HepG2 (cell line): ENCODE results near the gene ARFGEF3.

ENCODE experiments used
- CBX1 ChIP-seq: IDR thresholded peaks from one replicate; pipeline ENCODE4 v1.6.1; 2016; ENCODE audit warnings: antibody characterized with exemption, low read depth
- EP300 ChIP-seq, 3 experiments: sonication (generic) in 1 of 3; formaldehyde crosslinking in 1 of 3; IDR thresholded peaks; 2 replicates each; pipeline versions ENCODE4 v1.5.1 to v1.6.1; 2011 to 2020; ENCODE audit warnings: low read depth in 2 of 3, low read length in 2 of 3, borderline replicate concordance in 1 of 3, improper control_type of control experiment in 1 of 3, mild to moderate bottlenecking in 1 of 3, missing genetic modification reagents in 1 of 3, moderate library complexity in 1 of 3
- HMG20B ChIP-seq: conservative IDR thresholded peaks from 2 replicates; pipeline ENCODE4 v1.6.1; 2016; ENCODE audit warnings: missing genetic modification reagents, missing compliant biosample characterization
- NR2F6 ChIP-seq, 2 experiments: IDR thresholded peaks; 2 replicates each; pipeline ENCODE4 v1.6.1; 2016; ENCODE audit warnings: antibody characterized with exemption in 1 of 2, mild to moderate bottlenecking in 1 of 2
- SMC3 ChIP-seq: IDR thresholded peaks from 2 replicates; pipeline ENCODE4 v1.6.1; 2011; ENCODE audit warnings: low read length, improper control_type of control experiment
- SRSF1 ChIP-seq: fragments of 200-400 bp; formaldehyde crosslinking; optimal IDR thresholded peaks from 2 replicates; pipeline ENCODE3; 2017; ENCODE audit warnings: mild to moderate bottlenecking, low read depth, low read length, moderate library complexity
- TCF7 ChIP-seq: sonication (generic); IDR thresholded peaks from 2 replicates; pipeline ENCODE4 v1.6.1; 2016; ENCODE audit warnings: antibody characterized with exemption, low read depth
- ZNF263 ChIP-seq: sonication (generic); formaldehyde crosslinking; IDR thresholded peaks from 2 replicates; pipeline ENCODE4 v1.4.0; 2020; ENCODE audit warnings: missing genetic modification reagents
- ZNF431 ChIP-seq: sonication (generic); formaldehyde crosslinking; IDR thresholded peaks from 2 replicates; pipeline ENCODE4 v1.9.0; 2022; ENCODE audit warnings: missing genetic modification reagents, low read depth, mild to moderate bottlenecking, borderline replicate concordance
- TF ChIP-seq, protein P1 (sequence below): sonication (generic); formaldehyde crosslinking; IDR thresholded peaks from 2 replicates; pipeline ENCODE4 v1.4.0; 2020; ENCODE audit warnings: missing genetic modification reagents
- TF ChIP-seq, protein P2 (sequence below): sonication (generic); formaldehyde crosslinking; IDR thresholded peaks from 2 replicates; pipeline ENCODE4 v1.5.0; 2020; ENCODE audit warnings: mild to moderate bottlenecking, missing genetic modification reagents, moderate library complexity
- TF ChIP-seq, protein P3 (sequence below): sonication (generic); formaldehyde crosslinking; IDR thresholded peaks from 2 replicates; pipeline ENCODE4 v1.9.0; 2021; ENCODE audit warnings: mild to moderate bottlenecking, missing genetic modification reagents
- TF ChIP-seq, protein P4 (sequence below): sonication (generic); formaldehyde crosslinking; IDR thresholded peaks from 2 replicates; pipeline ENCODE4 v1.5.0; 2020; ENCODE audit warnings: missing genetic modification reagents, mild to moderate bottlenecking, borderline replicate concordance
- TF ChIP-seq, protein P5 (sequence below): sonication (generic); formaldehyde crosslinking; IDR thresholded peaks from 2 replicates; pipeline ENCODE4 v1.9.0; 2021; ENCODE audit warnings: missing genetic modification reagents, borderline replicate concordance

DNA sequence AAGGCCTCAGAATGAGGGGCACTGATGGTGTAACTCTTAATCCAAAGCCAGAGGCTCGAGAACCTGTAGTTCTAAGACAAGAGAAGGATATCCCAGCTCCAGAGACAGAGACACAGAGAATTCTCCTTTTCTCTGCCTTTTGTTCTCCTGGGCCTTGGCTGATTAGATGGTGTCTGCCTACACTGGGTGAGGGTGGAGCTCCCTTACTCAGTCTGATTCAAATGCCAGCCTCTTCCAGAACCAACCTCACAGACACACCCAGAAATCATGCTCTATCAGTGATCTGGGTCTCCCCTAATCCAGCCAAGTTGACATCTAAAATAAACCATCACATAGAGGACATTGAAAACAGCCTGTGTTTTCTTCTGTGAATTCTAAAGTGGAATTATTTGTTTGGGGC, 148.0 kb downstream of the ARFGEF3 start:
- TF ChIP-seq TCF7: no peak
- TF ChIP-seq, protein P1, sequence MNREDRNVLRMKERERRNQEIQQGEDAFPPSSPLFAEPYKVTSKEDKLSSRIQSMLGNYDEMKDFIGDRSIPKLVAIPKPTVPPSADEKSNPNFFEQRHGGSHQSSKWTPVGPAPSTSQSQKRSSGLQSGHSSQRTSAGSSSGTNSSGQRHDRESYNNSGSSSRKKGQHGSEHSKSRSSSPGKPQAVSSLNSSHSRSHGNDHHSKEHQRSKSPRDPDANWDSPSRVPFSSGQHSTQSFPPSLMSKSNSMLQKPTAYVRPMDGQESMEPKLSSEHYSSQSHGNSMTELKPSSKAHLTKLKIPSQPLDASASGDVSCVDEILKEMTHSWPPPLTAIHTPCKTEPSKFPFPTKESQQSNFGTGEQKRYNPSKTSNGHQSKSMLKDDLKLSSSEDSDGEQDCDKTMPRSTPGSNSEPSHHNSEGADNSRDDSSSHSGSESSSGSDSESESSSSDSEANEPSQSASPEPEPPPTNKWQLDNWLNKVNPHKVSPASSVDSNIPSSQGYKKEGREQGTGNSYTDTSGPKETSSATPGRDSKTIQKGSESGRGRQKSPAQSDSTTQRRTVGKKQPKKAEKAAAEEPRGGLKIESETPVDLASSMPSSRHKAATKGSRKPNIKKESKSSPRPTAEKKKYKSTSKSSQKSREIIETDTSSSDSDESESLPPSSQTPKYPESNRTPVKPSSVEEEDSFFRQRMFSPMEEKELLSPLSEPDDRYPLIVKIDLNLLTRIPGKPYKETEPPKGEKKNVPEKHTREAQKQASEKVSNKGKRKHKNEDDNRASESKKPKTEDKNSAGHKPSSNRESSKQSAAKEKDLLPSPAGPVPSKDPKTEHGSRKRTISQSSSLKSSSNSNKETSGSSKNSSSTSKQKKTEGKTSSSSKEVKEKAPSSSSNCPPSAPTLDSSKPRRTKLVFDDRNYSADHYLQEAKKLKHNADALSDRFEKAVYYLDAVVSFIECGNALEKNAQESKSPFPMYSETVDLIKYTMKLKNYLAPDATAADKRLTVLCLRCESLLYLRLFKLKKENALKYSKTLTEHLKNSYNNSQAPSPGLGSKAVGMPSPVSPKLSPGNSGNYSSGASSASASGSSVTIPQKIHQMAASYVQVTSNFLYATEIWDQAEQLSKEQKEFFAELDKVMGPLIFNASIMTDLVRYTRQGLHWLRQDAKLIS (CRISPR knock-in tag): no peak
- TF ChIP-seq, protein P2, sequence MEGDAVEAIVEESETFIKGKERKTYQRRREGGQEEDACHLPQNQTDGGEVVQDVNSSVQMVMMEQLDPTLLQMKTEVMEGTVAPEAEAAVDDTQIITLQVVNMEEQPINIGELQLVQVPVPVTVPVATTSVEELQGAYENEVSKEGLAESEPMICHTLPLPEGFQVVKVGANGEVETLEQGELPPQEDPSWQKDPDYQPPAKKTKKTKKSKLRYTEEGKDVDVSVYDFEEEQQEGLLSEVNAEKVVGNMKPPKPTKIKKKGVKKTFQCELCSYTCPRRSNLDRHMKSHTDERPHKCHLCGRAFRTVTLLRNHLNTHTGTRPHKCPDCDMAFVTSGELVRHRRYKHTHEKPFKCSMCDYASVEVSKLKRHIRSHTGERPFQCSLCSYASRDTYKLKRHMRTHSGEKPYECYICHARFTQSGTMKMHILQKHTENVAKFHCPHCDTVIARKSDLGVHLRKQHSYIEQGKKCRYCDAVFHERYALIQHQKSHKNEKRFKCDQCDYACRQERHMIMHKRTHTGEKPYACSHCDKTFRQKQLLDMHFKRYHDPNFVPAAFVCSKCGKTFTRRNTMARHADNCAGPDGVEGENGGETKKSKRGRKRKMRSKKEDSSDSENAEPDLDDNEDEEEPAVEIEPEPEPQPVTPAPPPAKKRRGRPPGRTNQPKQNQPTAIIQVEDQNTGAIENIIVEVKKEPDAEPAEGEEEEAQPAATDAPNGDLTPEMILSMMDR (CRISPR knock-in tag): no peak
- no peak for TF ChIP-seq CBX1
- TF ChIP-seq NR2F6 (IDR thresholded peaks at IDR 0.05): no peak
- no peak for TF ChIP-seq NR2F6 (CRISPR knock-in tag; IDR thresholded peaks at IDR 0.05)
- TF ChIP-seq HMG20B (CRISPR knock-in tag): no peak
- no peak for TF ChIP-seq ZNF431
- TF ChIP-seq EP300 (IDR thresholded peaks at IDR 0.05; ENCODE audit: low read depth in 2 of 2, low read length in 2 of 2): no peak
- no peak for TF ChIP-seq EP300 (CRISPR knock-in tag; IDR thresholded peaks at IDR 0.05; ENCODE audit: borderline replicate concordance)
- no peak for TF ChIP-seq SMC3
- TF ChIP-seq, protein P3, sequence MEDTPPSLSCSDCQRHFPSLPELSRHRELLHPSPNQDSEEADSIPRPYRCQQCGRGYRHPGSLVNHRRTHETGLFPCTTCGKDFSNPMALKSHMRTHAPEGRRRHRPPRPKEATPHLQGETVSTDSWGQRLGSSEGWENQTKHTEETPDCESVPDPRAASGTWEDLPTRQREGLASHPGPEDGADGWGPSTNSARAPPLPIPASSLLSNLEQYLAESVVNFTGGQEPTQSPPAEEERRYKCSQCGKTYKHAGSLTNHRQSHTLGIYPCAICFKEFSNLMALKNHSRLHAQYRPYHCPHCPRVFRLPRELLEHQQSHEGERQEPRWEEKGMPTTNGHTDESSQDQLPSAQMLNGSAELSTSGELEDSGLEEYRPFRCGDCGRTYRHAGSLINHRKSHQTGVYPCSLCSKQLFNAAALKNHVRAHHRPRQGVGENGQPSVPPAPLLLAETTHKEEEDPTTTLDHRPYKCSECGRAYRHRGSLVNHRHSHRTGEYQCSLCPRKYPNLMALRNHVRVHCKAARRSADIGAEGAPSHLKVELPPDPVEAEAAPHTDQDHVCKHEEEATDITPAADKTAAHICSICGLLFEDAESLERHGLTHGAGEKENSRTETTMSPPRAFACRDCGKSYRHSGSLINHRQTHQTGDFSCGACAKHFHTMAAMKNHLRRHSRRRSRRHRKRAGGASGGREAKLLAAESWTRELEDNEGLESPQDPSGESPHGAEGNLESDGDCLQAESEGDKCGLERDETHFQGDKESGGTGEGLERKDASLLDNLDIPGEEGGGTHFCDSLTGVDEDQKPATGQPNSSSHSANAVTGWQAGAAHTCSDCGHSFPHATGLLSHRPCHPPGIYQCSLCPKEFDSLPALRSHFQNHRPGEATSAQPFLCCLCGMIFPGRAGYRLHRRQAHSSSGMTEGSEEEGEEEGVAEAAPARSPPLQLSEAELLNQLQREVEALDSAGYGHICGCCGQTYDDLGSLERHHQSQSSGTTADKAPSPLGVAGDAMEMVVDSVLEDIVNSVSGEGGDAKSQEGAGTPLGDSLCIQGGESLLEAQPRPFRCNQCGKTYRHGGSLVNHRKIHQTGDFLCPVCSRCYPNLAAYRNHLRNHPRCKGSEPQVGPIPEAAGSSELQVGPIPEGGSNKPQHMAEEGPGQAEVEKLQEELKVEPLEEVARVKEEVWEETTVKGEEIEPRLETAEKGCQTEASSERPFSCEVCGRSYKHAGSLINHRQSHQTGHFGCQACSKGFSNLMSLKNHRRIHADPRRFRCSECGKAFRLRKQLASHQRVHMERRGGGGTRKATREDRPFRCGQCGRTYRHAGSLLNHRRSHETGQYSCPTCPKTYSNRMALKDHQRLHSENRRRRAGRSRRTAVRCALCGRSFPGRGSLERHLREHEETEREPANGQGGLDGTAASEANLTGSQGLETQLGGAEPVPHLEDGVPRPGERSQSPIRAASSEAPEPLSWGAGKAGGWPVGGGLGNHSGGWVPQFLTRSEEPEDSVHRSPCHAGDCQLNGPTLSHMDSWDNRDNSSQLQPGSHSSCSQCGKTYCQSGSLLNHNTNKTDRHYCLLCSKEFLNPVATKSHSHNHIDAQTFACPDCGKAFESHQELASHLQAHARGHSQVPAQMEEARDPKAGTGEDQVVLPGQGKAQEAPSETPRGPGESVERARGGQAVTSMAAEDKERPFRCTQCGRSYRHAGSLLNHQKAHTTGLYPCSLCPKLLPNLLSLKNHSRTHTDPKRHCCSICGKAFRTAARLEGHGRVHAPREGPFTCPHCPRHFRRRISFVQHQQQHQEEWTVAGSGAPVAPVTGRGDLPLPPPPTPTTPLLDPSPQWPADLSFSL: no peak
- TF ChIP-seq SRSF1: no peak
- TF ChIP-seq, protein P4, sequence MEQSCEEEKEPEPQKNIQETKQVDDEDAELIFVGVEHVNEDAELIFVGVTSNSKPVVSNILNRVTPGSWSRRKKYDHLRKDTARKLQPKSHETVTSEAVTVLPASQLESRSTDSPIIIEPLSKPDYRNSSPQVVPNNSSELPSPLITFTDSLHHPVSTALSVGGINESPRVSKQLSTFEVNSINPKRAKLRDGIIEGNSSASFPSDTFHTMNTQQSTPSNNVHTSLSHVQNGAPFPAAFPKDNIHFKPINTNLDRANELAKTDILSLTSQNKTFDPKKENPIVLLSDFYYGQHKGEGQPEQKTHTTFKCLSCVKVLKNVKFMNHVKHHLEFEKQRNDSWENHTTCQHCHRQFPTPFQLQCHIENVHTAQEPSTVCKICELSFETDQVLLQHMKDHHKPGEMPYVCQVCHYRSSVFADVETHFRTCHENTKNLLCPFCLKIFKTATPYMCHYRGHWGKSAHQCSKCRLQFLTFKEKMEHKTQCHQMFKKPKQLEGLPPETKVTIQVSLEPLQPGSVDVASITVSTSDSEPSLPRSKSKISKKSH (CRISPR knock-in tag): no peak
- TF ChIP-seq ZNF263: no peak
- TF ChIP-seq, protein P5, sequence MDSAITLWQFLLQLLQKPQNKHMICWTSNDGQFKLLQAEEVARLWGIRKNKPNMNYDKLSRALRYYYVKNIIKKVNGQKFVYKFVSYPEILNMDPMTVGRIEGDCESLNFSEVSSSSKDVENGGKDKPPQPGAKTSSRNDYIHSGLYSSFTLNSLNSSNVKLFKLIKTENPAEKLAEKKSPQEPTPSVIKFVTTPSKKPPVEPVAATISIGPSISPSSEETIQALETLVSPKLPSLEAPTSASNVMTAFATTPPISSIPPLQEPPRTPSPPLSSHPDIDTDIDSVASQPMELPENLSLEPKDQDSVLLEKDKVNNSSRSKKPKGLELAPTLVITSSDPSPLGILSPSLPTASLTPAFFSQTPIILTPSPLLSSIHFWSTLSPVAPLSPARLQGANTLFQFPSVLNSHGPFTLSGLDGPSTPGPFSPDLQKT: no peak
